Sciatic nerve (tissue), 2 donors: ENCODE data around the gene NPY5R. TPM values are rescaled to one million over a fixed set of nuclear protein-coding genes. Genes with fewer than 3 reads are reported as not detected.

Source experiments
- ATAC-seq: fragments of 200-7000 bp; cut with Tn5 transposase; one replicate; pipeline ENCODE4 v1.9.1; 2020; ENCODE audit warnings: mild to moderate bottlenecking, moderate library complexity
- DNase-seq: peaks from one replicate; pipeline ENCODE4 v3.0.0-alpha.2; 2020; ENCODE audit warnings: low spot score
- intact Hi-C: fragments of 100-400 bp; cut with DNase I; formaldehyde crosslinking; loops from one replicate; pipeline ENCODE4 v1.14.2; 2022
- total RNA-seq: library from RNA; stranded (reverse); fragmentation: NEBNext Ultra II Directional; extraction: Animal tissue kit (Norgen Biotek cat#: 25700); gene quantifications from one replicate; pipeline ENCODE4 v1.2.1, GENCODE V29; 2021
- donor health status: DM: no; HTN: no; CAD: no.
- donor health status: DM: no; HTN: no; CAD: no.

NPY5R gene
- total RNA-seq, 1 donor from 2014 or later: 0.36 TPM

DNA sequence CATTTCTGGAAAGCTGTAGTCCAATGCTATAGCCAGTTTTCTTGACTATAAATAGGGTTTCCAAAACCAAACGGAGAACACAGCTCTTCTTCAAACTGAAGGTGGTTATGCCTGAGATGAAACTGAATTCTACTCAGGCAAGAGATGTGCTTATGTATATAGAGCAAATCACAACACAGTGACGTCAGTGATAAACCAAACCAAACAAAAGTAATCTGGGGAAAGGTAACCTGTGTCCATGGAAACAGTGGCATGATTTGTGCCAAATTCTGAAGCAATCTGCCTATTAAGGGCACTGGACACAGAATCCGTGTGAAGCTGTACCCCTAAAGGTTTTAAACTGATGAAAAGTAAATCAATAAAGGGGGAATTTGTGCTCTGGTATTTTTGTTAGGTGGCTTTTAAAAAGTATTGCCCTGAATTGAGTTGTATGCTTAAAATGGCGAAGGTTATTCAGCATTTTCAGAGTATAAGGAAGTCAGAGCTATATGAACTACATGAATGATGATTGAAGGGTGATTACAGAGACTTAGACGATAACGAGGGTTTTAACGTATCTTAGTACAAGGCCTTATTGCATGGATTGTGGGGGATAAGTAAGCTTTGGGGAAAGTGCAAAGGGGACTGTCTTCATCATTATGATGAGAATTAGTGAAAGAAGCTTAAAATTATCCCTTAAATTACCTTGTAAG, 38.6 kb downstream of the NPY5R start:
- no peak for ATAC-seq
- DNase-seq: no peak
- intact Hi-C loops: no loop called here

DNA sequence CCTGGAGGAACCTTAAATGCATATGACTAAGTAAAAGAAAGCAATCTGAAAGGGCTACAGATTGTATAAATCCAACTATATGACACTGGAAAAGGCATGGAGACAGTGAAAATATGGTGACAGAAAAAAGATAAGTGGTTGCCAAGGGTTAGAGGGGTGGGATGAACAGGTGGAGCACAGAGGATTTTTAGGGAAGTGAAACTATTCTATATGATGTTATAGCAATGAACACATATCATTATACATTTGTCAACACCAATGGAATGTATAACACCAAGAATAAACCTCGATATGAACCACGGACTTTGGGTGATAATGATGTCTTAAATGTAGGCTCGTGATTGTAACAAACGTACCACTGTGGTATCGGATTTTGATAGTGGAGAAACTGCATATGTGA, 40.7 kb downstream of the NPY5R start:
- ATAC-seq (no peak), DNase-seq (no peak)
- intact Hi-C loops: no loop called here

DNA sequence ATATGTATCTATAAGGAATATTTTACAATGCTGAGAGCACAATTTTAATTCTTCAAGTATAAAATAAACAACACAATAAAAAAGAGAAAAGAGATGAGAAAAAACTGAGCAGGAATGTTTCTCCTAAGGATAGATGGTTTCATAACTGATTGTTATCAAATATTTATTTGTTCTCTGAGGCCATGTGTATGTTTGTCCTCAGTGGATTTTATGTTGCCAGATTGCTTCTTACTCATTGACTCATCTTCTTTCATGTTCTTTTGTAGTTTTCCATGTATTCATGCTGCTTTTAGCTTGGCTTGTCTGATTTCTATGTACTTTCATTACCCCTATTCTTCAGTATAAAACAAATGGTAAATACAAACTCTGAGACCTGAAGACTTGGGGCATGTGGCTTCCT, 41.2 kb downstream of the NPY5R start:
- ATAC-seq (no peak), DNase-seq (no peak)
- intact Hi-C loops: no loop called here

DNA sequence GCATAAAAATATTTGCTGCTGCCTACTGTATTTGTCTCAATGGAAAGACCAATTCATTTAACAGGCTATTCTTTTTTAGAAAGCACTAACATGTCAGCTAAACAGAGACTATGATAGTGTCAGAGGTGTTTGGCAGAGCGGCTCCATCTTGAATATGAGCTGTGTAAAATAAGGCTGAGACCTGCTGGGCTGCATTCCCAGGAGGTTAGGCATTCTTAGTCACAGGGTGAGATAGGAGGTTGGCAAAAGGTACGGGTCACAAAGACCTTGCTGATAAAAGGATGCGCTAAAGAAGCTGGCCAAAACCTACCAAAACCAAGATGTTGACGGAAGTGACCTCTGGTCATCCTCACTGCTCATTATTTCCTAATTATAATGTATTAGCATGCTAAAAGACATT, 41.8 kb downstream of the NPY5R start:
- ATAC-seq (no peak), DNase-seq (no peak)
- intact Hi-C loops: no loop called here

DNA sequence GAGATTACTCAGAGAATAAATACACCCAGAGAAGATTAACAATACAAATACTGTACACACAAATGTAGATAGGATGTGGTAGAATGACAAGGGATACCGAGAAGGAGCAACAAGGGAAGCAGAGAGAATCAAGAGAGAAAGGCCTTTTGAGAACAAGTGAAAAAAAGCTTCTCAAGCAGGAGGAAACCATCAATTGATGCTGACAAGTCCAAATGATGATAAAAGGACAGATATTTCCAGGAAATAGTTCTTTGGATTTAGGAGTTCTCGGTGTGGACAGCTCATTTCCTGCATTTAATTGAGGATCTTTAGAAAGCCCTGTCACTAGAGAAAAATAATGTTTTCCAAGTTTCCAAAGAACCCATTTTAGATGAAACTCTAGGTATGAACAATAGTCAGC, 48.1 kb downstream of the NPY5R start:
- intact Hi-C loops: no loop called here
- ATAC-seq (no peak), DNase-seq (no peak)

DNA sequence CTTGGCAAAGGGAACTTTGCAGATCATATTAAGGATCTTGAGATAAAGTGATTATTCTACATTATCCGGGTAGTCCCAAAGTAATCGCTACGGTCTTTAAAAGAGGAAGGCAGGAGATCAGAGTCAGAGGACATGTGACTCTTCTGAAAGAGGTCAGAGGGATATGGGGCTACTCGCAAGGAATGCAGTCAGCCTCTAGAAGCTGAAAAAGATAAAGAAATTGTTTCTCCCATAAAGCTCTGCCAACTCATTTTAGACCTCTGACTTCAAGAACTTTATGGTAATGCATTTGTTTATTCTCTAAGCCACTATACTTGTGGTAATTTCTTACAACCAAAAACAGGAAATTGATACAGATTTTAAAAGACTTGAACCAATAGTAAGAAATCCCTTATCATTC, 48.6 kb downstream of the NPY5R start:
- no peak for ATAC-seq
- intact Hi-C loops: no loop called here

DNA sequence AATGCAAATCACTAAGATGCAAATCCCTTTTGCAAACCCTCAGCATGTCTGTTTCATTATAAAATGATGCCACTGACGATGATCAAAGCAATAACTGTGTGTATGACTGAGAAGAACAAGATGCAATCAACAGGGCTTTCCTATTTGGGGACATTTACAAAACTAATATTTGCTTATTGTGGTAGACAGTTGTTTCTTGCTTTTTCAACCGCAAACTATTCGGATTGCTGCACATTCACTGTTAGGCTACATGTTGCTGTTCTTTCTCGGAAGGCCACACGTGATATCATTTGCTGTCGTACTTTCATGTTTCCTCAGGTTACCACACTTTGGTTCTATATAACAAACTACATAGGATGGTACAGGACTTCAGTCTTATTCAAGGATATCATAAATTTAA, 49.8 kb downstream of the NPY5R start:
- no peak for ATAC-seq
- intact Hi-C loops: no loop called here
- DNase-seq: no peak

More for the DNA sequence above, 48.6 kb downstream of the NPY5R start:
- DNase-seq: no peak

DNA sequence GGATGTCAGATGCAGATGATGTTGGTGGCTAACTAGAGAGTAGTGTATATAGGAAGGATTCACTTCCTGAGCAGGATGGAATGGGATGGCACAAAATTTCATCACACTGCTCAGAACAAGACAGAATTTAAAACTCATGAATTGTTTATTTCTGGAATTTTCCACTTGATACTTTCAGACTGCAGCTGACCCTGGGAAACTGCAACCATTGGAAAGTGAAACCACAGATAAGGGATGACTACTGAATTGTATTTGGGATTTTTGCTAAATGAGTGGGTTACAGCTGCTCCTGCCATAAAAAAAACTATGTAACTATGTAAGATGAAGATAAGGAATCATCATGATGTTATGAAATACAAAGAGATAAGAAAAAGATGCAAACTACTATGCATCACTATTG, 51.4 kb downstream of the NPY5R start:
- no peak for ATAC-seq
- intact Hi-C loops: no loop called here
- DNase-seq: no peak

DNA sequence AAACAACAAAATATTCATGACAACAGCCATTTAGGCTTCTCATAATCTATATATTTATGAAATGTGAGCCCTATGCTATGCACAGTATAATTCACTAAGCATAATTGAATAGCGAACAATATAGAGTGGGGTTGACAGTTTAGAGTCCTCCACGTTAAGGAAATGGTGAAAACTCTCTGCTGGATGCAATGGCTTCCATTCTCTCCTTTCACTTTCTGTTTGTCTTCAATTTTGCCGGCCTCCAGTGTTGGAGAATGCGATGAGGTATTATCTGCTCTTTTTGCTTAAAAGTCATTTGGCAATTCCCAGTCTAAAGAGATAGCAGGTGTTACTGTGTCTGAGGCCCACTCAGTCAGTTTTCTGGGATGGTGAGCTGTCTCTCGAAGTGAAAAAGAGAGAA, 52.1 kb downstream of the NPY5R start:
- no peak for DNase-seq

DNA sequence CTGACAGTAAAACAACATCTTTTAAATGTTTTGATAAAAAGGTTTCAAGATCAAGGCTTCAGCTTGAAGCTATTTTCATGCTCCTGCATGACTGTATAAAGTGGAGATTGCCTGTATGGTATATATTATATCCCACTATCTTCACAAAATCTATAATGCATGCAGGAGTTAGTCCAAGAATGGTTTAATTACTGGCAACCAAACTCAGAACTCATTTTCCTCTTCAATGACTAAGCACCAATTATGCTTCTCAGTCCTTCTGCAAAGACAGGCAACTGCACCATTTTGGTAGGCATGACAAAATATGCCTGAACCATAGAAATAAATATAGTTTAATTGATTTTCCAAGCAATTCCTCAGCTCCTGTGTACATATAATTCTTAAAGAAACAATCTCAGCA, 54.5 kb downstream of the NPY5R start:
- ATAC-seq (no peak), DNase-seq (no peak)
- intact Hi-C loops: no loop called here

More for the DNA sequence above, 52.1 kb downstream of the NPY5R start:
- ATAC-seq: no peak
- intact Hi-C loops: no loop called here

DNA sequence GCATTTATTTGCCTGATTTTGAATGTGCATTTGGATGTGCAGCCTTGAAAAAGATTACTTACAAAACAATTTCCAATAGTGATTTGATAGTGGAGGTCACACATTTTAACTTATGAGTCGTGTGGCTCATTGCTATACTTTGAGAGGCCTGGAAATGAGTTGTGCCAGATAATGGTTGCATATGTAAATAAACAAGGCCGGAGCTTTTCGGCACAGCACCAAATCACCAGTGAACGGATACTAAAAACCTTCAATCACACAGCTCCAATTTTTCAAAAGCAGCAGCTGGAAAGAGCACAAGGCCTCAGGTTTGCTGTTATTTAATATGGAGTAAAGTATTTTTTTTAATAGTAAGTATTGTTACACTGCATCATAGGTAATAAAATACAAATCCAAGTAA, 57.2 kb downstream of the NPY5R start:
- no peak for DNase-seq

More for the DNA sequence above, 57.2 kb downstream of the NPY5R start:
- ATAC-seq: no peak
- intact Hi-C loops: no loop called here

Other genes starting within 250 kb of the NPY5R start
- gene NAF1, start 177.0 kb upstream of the NPY5R start, total RNA-seq: 28.6 TPM
- 4.3 TPM for gene NPY1R, start 11.3 kb upstream of the NPY5R start, total RNA-seq
- gene TKTL2, start 129.9 kb downstream of the NPY5R start, total RNA-seq: 0.18 TPM
- 28.0 TPM for gene TMA16, start 150.8 kb downstream of the NPY5R start, total RNA-seq